NCI-H2107 treated with DMSO at 0.1 percent for 48 hours (cell line): ENCODE data around the gene CPPED1.

Experiments
- DNase-seq: peaks from one replicate; lab custom pipeline; 2025; ENCODE audit not compliant: unreplicated experiment; lab: John Stamatoyannopoulos, UW

CPPED1 gene

GRCh38 chr16:12611916-12612597, 191.6 kb downstream of the CPPED1 start:
- DNase-seq: no peak

GRCh38 chr16:12611006-12611477, 192.6 kb downstream of the CPPED1 start:
- no peak for DNase-seq

GRCh38 chr16:12609937-12610699, 193.6 kb downstream of the CPPED1 start:
- no peak for DNase-seq
